GM12878 (cell line): ENCODE results near the gene VSIG10L. TPM values are rescaled to one million over a fixed set of nuclear protein-coding genes. Genes with fewer than 3 reads are reported as not detected.

ENCODE experiments used
- ATAC-seq: fragments of 200-7000 bp; cut with Tn5 transposase; 3 replicates; pipeline ENCODE4 v1.9.1; 2020; ENCODE audit warnings: mild to moderate bottlenecking, moderate library complexity
- BruUV-seq: library from RNA; stranded (reverse); fragments of 400-500 nt; replicated peaks from 2 replicates; lab custom pipeline; 2021; lab: Mats Ljungman, UMichigan
- CTCF ChIA-PET: fragments of 300-600 bp; sonication (Branson Sonifier 250); formaldehyde crosslinking; extraction: SDS; loops from one replicate; lab custom pipeline; 2021; ENCODE audit warnings: inconsistent platforms; lab: Yijun Ruan, JAX
- POLR2A ChIA-PET: fragments of 350-600 bp; formaldehyde crosslinking; extraction: SDS; loops from one replicate; lab custom pipeline; 2021; ENCODE audit warnings: inconsistent platforms; lab: Charles Lee
- RAD21 ChIA-PET: fragments of 300-600 bp; sonication (Branson Sonifier 250); formaldehyde crosslinking; loops from one replicate; lab custom pipeline; 2023; ENCODE audit warnings: antibody characterized with exemption; ENCODE audit not compliant: unreplicated experiment; lab: Charles Lee
- SMC1A ChIA-PET: fragments of 300-600 bp; sonication (Branson Sonifier 250); formaldehyde crosslinking; loops from one replicate; lab custom pipeline; 2023; ENCODE audit not compliant: unreplicated experiment, uncharacterized antibody; lab: Charles Lee
- DNase-seq: peaks from one replicate; pipeline ENCODE4 v3.0.0-alpha.2; 2011; ENCODE audit warnings: low read depth, low spot score
- FAIRE-seq: peaks from 3 replicates; lab custom pipeline; 2011; peaks lifted over from hg19 to GRCh38; lab: Jason Lieb, UNC
- H2AFZ ChIP-seq: 2 replicates; pipeline ENCODE4 v1.6.0; 2011; ENCODE audit warnings: low read depth, low read length, control low read depth; ENCODE audit not compliant: control insufficient read depth
- H3K27ac ChIP-seq: 2 replicates; pipeline ENCODE4 v1.5.1; 2011; ENCODE audit warnings: control low read depth; ENCODE audit not compliant: control insufficient read depth, insufficient read depth
- H3K27me3 ChIP-seq, 2 experiments: replicated peaks in 1 of 2; 2 replicates each; pipeline versions ENCODE4 v1.6.0 to v1.6.1; 2011; ENCODE audit warnings: low read length in 1 of 2; ENCODE audit not compliant: control insufficient read depth in 2 of 2, insufficient read depth in 2 of 2
- H3K36me3 ChIP-seq, 2 experiments: 2 replicates each; pipeline ENCODE4 v1.5.1; 2011; ENCODE audit warnings: low read length in 1 of 2; ENCODE audit not compliant: control insufficient read depth in 2 of 2, insufficient read depth in 2 of 2
- H3K4me1 ChIP-seq: 2 replicates; pipeline ENCODE4 v1.6.1; 2011; ENCODE audit warnings: mild to moderate bottlenecking, low read length, moderate library complexity, mixed read lengths; ENCODE audit not compliant: control insufficient read depth, insufficient read depth
- H3K4me2 ChIP-seq: 2 replicates; pipeline ENCODE4 v1.6.0; 2011; ENCODE audit warnings: control low read depth; ENCODE audit not compliant: control insufficient read depth, insufficient read depth
- H3K4me3 ChIP-seq: fragments of 200-600 bp; sonication (generic); 2 replicates; pipeline ENCODE4 v1.5.1; 2016
- H3K79me2 ChIP-seq: 2 replicates; pipeline ENCODE4 v1.6.0; 2011; ENCODE audit warnings: low read length; ENCODE audit not compliant: control insufficient read depth, insufficient read depth
- H3K9ac ChIP-seq: 2 replicates; pipeline ENCODE4 v1.8.0; 2011; ENCODE audit warnings: low read length, control low read depth, mixed read lengths; ENCODE audit not compliant: control insufficient read depth, insufficient read depth
- H3K9me3 ChIP-seq: replicated peaks from 3 replicates; pipeline ENCODE4 v1.5.1; 2011; ENCODE audit warnings: mild to moderate bottlenecking, low read length; ENCODE audit not compliant: control insufficient read depth, insufficient read depth
- H4K20me1 ChIP-seq: 2 replicates; pipeline ENCODE4 v1.6.0; 2011; ENCODE audit not compliant: control insufficient read depth, insufficient read depth
- ATF2 ChIP-seq: IDR thresholded peaks from 2 replicates; pipeline ENCODE4 v1.6.1; 2012; ENCODE audit warnings: low read length, inconsistent platforms
- ESRRA ChIP-seq: IDR thresholded peaks from 2 replicates; pipeline ENCODE4 v1.6.1; 2012; ENCODE audit warnings: mild to moderate bottlenecking, low read length, improper control_type of control experiment
- JUNB ChIP-seq: IDR thresholded peaks from 2 replicates; pipeline ENCODE4 v1.6.1; 2016; ENCODE audit warnings: antibody characterized with exemption, mild to moderate bottlenecking
- MEF2A ChIP-seq: IDR thresholded peaks from 2 replicates; pipeline ENCODE4 v1.6.1; 2011; ENCODE audit warnings: low read depth, mild to moderate bottlenecking, low read length, moderate library complexity; ENCODE audit not compliant: insufficient read depth
- MTA2 ChIP-seq: fragments of 450-650 bp; IDR thresholded peaks from 2 replicates; pipeline ENCODE4 v1.6.1; 2016; ENCODE audit warnings: low read depth, mild to moderate bottlenecking, moderate library complexity
- NRF1 ChIP-seq: conservative IDR thresholded peaks from 2 replicates; pipeline ENCODE4 v1.6.1; 2011; ENCODE audit warnings: mild to moderate bottlenecking, low read depth, low read length, improper control_type of control experiment
- PBX3 ChIP-seq: IDR thresholded peaks from 2 replicates; pipeline ENCODE4 v1.6.1; 2011; ENCODE audit warnings: mild to moderate bottlenecking, low read depth, low read length, moderate library complexity; ENCODE audit not compliant: insufficient replicate concordance
- POLR2AphosphoS2 ChIP-seq: IDR thresholded peaks from 2 replicates; pipeline ENCODE4 v1.6.1; 2011; ENCODE audit warnings: low read depth, mild to moderate bottlenecking, low read length, improper control_type of control experiment, moderate library complexity
- RB1 ChIP-seq: fragments of 450-650 bp; formaldehyde crosslinking; IDR thresholded peaks from 2 replicates; pipeline ENCODE4 v1.6.1; 2017; ENCODE audit warnings: mild to moderate bottlenecking, borderline replicate concordance
- TBL1XR1 ChIP-seq: IDR thresholded peaks from 2 replicates; pipeline ENCODE4 v1.6.1; 2012; ENCODE audit warnings: low read depth, low read length, improper control_type of control experiment
- YBX1 ChIP-seq: fragments of 450-650 bp; IDR thresholded peaks from 2 replicates; pipeline ENCODE4 v1.6.1; 2016; ENCODE audit warnings: antibody characterized with exemption
- ZBTB4 ChIP-seq: fragments of 450-650 bp; formaldehyde crosslinking; IDR thresholded peaks from 2 replicates; pipeline ENCODE4 v1.4.0; 2022; ENCODE audit warnings: mild to moderate bottlenecking, moderate library complexity
- ZZZ3 ChIP-seq: IDR thresholded peaks from 2 replicates; pipeline ENCODE4 v1.6.1; 2011; ENCODE audit warnings: low read depth; ENCODE audit not compliant: control insufficient read depth, insufficient read length
- WGBS: methylation state at CpG from one replicate; pipeline ENCODE4 v1.1.6; 2016; ENCODE audit warnings: low lambda C conversion rate; ENCODE audit not compliant: insufficient replicate concordance, insufficient coverage; ENCODE audit errors: missing lambda C conversion rate; 5-methylcytosine and 5-hydroxymethylcytosine counted together
- in situ Hi-C: fragments of 300-500 bp; cut with MboI; formaldehyde crosslinking; loops from 9 replicates; pipeline ENCODE4 v1.14.3; 2018; ENCODE audit warnings: mixed read lengths
- intact Hi-C: fragments of 100-400 bp; cut with micrococcal nuclease; formaldehyde crosslinking; loops from one replicate; pipeline ENCODE4 v1.14.2; 2022; ENCODE audit not compliant: unreplicated experiment
- polyA plus RNA-seq, 11 experiments: library from polyadenylated mRNA; depleted of rRNA in 4 of 11; unstranded in 6 of 11; stranded (reverse) in 5 of 11; fragments of >200 nt; fragmentation: Nextera tagmentation in 4 of 11; fragmentation: Illumina TruSeq in 1 of 11; extraction: Ambion mirVana in 4 of 11; extraction: Trizol in 1 of 11; gene quantifications; 1 replicate in 1 of 11; 2 replicates in 10 of 11; pipeline versions ENCODE4 v1.2.1 to v1.2.3, GENCODE V29; 2011 to 2016; ENCODE audit warnings: inconsistent platforms in 2 of 11, missing spikeins in 2 of 11, low read depth in 1 of 11
- total RNA-seq, 4 experiments: library from RNA; depleted of rRNA in 3 of 4; stranded (reverse); fragments of >200 nt in 3 of 4; fragmentation: Illumina TruSeq in 1 of 4; extraction: Trizol in 1 of 4; gene quantifications; 2 replicates each; pipeline versions ENCODE4 v1.2.1 to v1.2.3, GENCODE V29; 2013 to 2021

Gene VSIG10L
- total and polyA plus RNA-seq, 10 of the 15 experiments (the other 5 are each of a cell fraction or from before 2014, with no cell fraction given), result 0.09 to 0.93 (median 0.49) TPM

GRCh38 chr19:51316688-51317087 lies 25.3 kb downstream of the VSIG10L start:
- Histone ChIP-seq H3K4me3 (no peak overlapping the region), H3K79me2 (no peaks in the 10 kb centered on the region), H2AFZ (no peak overlapping the region), H3K27me3 (peaks cover 0 to 5% of the 10 kb centered on the region in 2 experiments; a peak in 1 of 4 replicates), H3K36me3 (no peaks in the 10 kb centered on the region), H3K27ac (no peak overlapping the region), H4K20me1 (no peaks in the 10 kb centered on the region), H3K9me3 (no peaks in the 10 kb centered on the region; the same call in 2 of the 3 replicates), H3K4me1 (no peaks in the 10 kb centered on the region), H3K4me2 (no peak overlapping the region), H3K9ac (no peak overlapping the region)
- in situ Hi-C loops (no loop called here), intact Hi-C loops (no loop called here)
- TF ChIP-seq ZBTB4 (no peak), PBX3 (no peak), ESRRA (no peak), NRF1 (no peak), ZZZ3 (no peak), JUNB (no peak), YBX1 (no peak), ATF2 (no peak), MTA2 (no peak), MEF2A (no peak), POLR2AphosphoS2 (no peak), TBL1XR1 (no peak), RB1 (no peak)
- SMC1A ChIA-PET, result no interaction called here
- CTCF ChIA-PET, result no interaction called here
- ATAC-seq (no peak), FAIRE-seq (no peak), DNase-seq (no peak)
- no TSS peak for BruUV-seq
- POLR2A ChIA-PET, result no interaction called here
- RAD21 ChIA-PET, result no interaction called here
- WGBS, result 20% methylated on average over 5 of the region's 8 CpGs
